GM12878 (cell line): ENCODE measurements around the gene CYP26C1.

ENCODE experiments used
- RAD21 ChIP-seq: IDR thresholded peaks from 2 replicates; pipeline ENCODE4 v1.6.1; 2011; ENCODE audit warnings: mild to moderate bottlenecking, low read depth, low read length, moderate library complexity; ENCODE audit not compliant: insufficient read depth
- RELA ChIP-seq: fragments of 450-650 bp; IDR thresholded peaks from 2 replicates; pipeline ENCODE4 v1.8.0; 2014; ENCODE audit warnings: borderline replicate concordance; ENCODE audit not compliant: partially characterized antibody
- TCF3 ChIP-seq: IDR thresholded peaks from 2 replicates; pipeline ENCODE4 v1.6.1; 2012; ENCODE audit warnings: low read depth, mild to moderate bottlenecking, low read length, borderline replicate concordance; ENCODE audit not compliant: insufficient read depth
- ZNF217 ChIP-seq: fragments of 450-650 bp; IDR thresholded peaks from 2 replicates; pipeline ENCODE4 v1.6.1; 2017; ENCODE audit warnings: antibody characterized with exemption, mild to moderate bottlenecking
- TF ChIP-seq, protein P1 (sequence below), 3 experiments: IDR thresholded peaks in 2 of 3; conservative IDR thresholded peaks in 1 of 3; 2 replicates each; pipeline ENCODE4 v1.5.1; 2011; ENCODE audit warnings: low read depth in 3 of 3, low read length in 3 of 3, mild to moderate bottlenecking in 3 of 3, control low read depth in 2 of 3, moderate library complexity in 2 of 3, inconsistent platforms in 1 of 3, mixed read lengths in 1 of 3; ENCODE audit not compliant: control insufficient read depth in 2 of 3, insufficient read depth in 1 of 3; ENCODE audit errors: extremely low read depth in 1 of 3

- TF ChIP-seq, protein P1, sequence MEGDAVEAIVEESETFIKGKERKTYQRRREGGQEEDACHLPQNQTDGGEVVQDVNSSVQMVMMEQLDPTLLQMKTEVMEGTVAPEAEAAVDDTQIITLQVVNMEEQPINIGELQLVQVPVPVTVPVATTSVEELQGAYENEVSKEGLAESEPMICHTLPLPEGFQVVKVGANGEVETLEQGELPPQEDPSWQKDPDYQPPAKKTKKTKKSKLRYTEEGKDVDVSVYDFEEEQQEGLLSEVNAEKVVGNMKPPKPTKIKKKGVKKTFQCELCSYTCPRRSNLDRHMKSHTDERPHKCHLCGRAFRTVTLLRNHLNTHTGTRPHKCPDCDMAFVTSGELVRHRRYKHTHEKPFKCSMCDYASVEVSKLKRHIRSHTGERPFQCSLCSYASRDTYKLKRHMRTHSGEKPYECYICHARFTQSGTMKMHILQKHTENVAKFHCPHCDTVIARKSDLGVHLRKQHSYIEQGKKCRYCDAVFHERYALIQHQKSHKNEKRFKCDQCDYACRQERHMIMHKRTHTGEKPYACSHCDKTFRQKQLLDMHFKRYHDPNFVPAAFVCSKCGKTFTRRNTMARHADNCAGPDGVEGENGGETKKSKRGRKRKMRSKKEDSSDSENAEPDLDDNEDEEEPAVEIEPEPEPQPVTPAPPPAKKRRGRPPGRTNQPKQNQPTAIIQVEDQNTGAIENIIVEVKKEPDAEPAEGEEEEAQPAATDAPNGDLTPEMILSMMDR (IDR thresholded peaks at IDR 0.05 in 2 of 3, conservative IDR thresholded peaks at IDR 0.05 in 1 of 3; ENCODE audit: control insufficient read depth in 2 of 3, extremely low read depth in 1 of 3, insufficient read depth in 1 of 3, low read depth in 3 of 3, low read length in 3 of 3) = no peak
- TF ChIP-seq RELA (no peak), TCF3 (no peak), ZNF217 (no peak), RAD21 (no peak)
Measured at GRCh38 chr10:93075369-93076221, 15.0 kb downstream of the CYP26C1 start.
